Measurements from ENCODE around the gene CCDC136.

Gene CCDC136

GRCh38 chr7:128791121-128791971 is at the start of gene CCDC136:
TSS of gene CCDC136 (plus strand) at chr7:128791968. CDS start at chr7:128792412, 444 bp downstream.
- in situ Hi-C loops (cut with MboI; ENCODE audit: low sequenced_read_pairs), result no loop called here

GRCh38 chr7:128742206-128742605 is 49.6 kb upstream of the CCDC136 start:
- in situ Hi-C loops (cut with MboI; ENCODE audit: low sequenced_read_pairs), result no loop called here

GRCh38 chr7:128743112-128743772 is 48.5 kb upstream of the CCDC136 start:
- in situ Hi-C loops (cut with MboI; ENCODE audit: low sequenced_read_pairs), result no loop called here

GRCh38 chr7:128744366-128744905 is 47.3 kb upstream of the CCDC136 start:
- in situ Hi-C loops (cut with MboI; ENCODE audit: low sequenced_read_pairs), result no loop called here

GRCh38 chr7:128745706-128746105 is 46.1 kb upstream of the CCDC136 start:
- in situ Hi-C loops (cut with MboI; ENCODE audit: low sequenced_read_pairs), result no loop called here

GRCh38 chr7:128747327-128748079 is 44.3 kb upstream of the CCDC136 start:
- in situ Hi-C loops (cut with MboI; ENCODE audit: low sequenced_read_pairs), result no loop called here

GRCh38 chr7:128752251-128752650 is 39.5 kb upstream of the CCDC136 start:
- in situ Hi-C loops (cut with MboI; ENCODE audit: low sequenced_read_pairs), result no loop called here

GRCh38 chr7:128755075-128755818 is 36.5 kb upstream of the CCDC136 start:
- in situ Hi-C loops (cut with MboI; ENCODE audit: low sequenced_read_pairs), result no loop called here

GRCh38 chr7:128755819-128756476 is 35.8 kb upstream of the CCDC136 start:
- in situ Hi-C loops (cut with MboI; ENCODE audit: low sequenced_read_pairs), result no loop called here

- in situ Hi-C loops (cut with MboI; ENCODE audit: low sequenced_read_pairs), result no loop called here
Observed at GRCh38 chr7:128757203-128757602, 34.6 kb upstream of the CCDC136 start.

GRCh38 chr7:128758553-128758952 is 33.2 kb upstream of the CCDC136 start:
- in situ Hi-C loops (cut with MboI; ENCODE audit: low sequenced_read_pairs), result no loop called here

- in situ Hi-C loops (cut with MboI; ENCODE audit: low sequenced_read_pairs), result no loop called here
Observed at GRCh38 chr7:128759242-128759641, 32.5 kb upstream of the CCDC136 start.

- in situ Hi-C loops (cut with MboI; ENCODE audit: low sequenced_read_pairs), result no loop called here
Observed at GRCh38 chr7:128763541-128763940, 28.2 kb upstream of the CCDC136 start.

- in situ Hi-C loops (cut with MboI; ENCODE audit: low sequenced_read_pairs), result no loop called here
Observed at GRCh38 chr7:128767475-128768110, 24.2 kb upstream of the CCDC136 start.

GRCh38 chr7:128770233-128770632 is 21.5 kb upstream of the CCDC136 start:
- in situ Hi-C loops (cut with MboI; ENCODE audit: low sequenced_read_pairs), result no loop called here

- in situ Hi-C loops (cut with MboI; ENCODE audit: low sequenced_read_pairs), result no loop called here
Observed at GRCh38 chr7:128773604-128774003, 18.2 kb upstream of the CCDC136 start.

- in situ Hi-C loops (cut with MboI; ENCODE audit: low sequenced_read_pairs), result no loop called here
Observed at GRCh38 chr7:128774029-128774689, 17.6 kb upstream of the CCDC136 start.

GRCh38 chr7:128774921-128775320 is 16.8 kb upstream of the CCDC136 start:
- in situ Hi-C loops (cut with MboI; ENCODE audit: low sequenced_read_pairs), result no loop called here

Data from HL-60/S4 treated with retinoic acid at 250 ng/mL for 4 days and 3 days (cell line).